ENCODE data around the gene CUTA. TPM values are rescaled to one million over a fixed set of nuclear protein-coding genes. Genes with fewer than 3 reads are reported as not detected.

CUTA gene
- polyA plus RNA-seq, 1 donor = 211 TPM

GRCh38 chr6:33443025-33443424, 25.1 kb upstream of the CUTA start:
- DNase-seq = no peak

- DNase-seq = no peak
These were observed 24.4 kb upstream of the CUTA start for GRCh38 chr6:33442283-33442682.

- DNase-seq = no peak
These were observed 23.6 kb upstream of the CUTA start for GRCh38 chr6:33441457-33441856.

GRCh38 chr6:33440649-33441309, 22.9 kb upstream of the CUTA start:
- DNase-seq = no peak

- no peak for DNase-seq
These were observed 22.2 kb upstream of the CUTA start for GRCh38 chr6:33439956-33440648.

- DNase-seq = no peak
These were observed 21.2 kb upstream of the CUTA start for GRCh38 chr6:33438978-33439594.

GRCh38 chr6:33437666-33438065, 19.8 kb upstream of the CUTA start:
- DNase-seq = no peak

GRCh38 chr6:33434961-33435360, 17.1 kb upstream of the CUTA start:
- DNase-seq = no peak

- DNase-seq = no peak
These were observed 15.8 kb upstream of the CUTA start for GRCh38 chr6:33433544-33434191.

GRCh38 chr6:33433001-33433543, 15.2 kb upstream of the CUTA start:
- no peak for DNase-seq

- DNase-seq = no peak
These were observed 14.6 kb upstream of the CUTA start for GRCh38 chr6:33432546-33432945.

GRCh38 chr6:33431880-33432541, 14.1 kb upstream of the CUTA start:
- DNase-seq = no peak

- no peak for DNase-seq
These were observed 13.3 kb upstream of the CUTA start for GRCh38 chr6:33430991-33431879.

- DNase-seq = no peak
These were observed 12.4 kb upstream of the CUTA start for GRCh38 chr6:33430334-33430733.

- DNase-seq = no peak
These were observed 11.8 kb upstream of the CUTA start for GRCh38 chr6:33429750-33430052.

GRCh38 chr6:33428966-33429749, 11.3 kb upstream of the CUTA start:
- no peak for DNase-seq

- DNase-seq = no peak
These were observed 10.5 kb upstream of the CUTA start for GRCh38 chr6:33428224-33428965.

GRCh38 chr6:33427585-33428223, 9.8 kb upstream of the CUTA start:
- DNase-seq = no peak

All from left kidney (tissue), 2 donors.